HCT116 (cell line): ENCODE data around the gene SLC5A7. TPM values are rescaled to one million over a fixed set of nuclear protein-coding genes. Genes with fewer than 3 reads are reported as not detected.

Experiments
- ATAC-seq: fragments of 200-7000 bp; cut with Tn5 transposase; 2 replicates; pipeline ENCODE4 v1.9.1; 2020; ENCODE audit warnings: mild to moderate bottlenecking, moderate library complexity
- BruUV-seq: library from RNA; stranded (reverse); fragments of 400-500 nt; replicated peaks from 2 replicates; lab custom pipeline; 2021; lab: Mats Ljungman, UMichigan
- CTCF ChIA-PET: fragments of 300-600 bp; sonication (Branson Sonifier 250); formaldehyde crosslinking; loops from one replicate; lab custom pipeline; 2021; ENCODE audit warnings: antibody characterized with exemption; lab: Charles Lee
- POLR2A ChIA-PET: fragments of 300-600, 350-600 bp; sonication (Branson Sonifier 250); formaldehyde crosslinking; loops from one replicate; lab custom pipeline; 2021; ENCODE audit warnings: antibody characterized with exemption; lab: Charles Lee
- RAD21 ChIA-PET, 2 experiments: fragments of 300-600 bp; sonication (Branson Sonifier 250); formaldehyde crosslinking; loops; one replicate each; lab custom pipeline; 2023; ENCODE audit warnings: low total read pairs in 2 of 2; ENCODE audit not compliant: uncharacterized antibody in 2 of 2, unreplicated experiment in 2 of 2, low non-redundant PET in 1 of 2; lab: Charles Lee
- DNase-seq: peaks from one replicate; pipeline ENCODE4 v3.0.0-alpha.2; 2010; ENCODE audit warnings: low read depth, low spot score
- H2AFZ ChIP-seq: fragments of 200-600 bp; shearing (Covaris generic), sonication (generic); 2 replicates; pipeline ENCODE4 v1.6.1; 2017; ENCODE audit warnings: low read depth, mixed run types, mixed read lengths, antibody characterized with exemption, low read length; ENCODE audit not compliant: poor library complexity, severe bottlenecking
- H3K27ac ChIP-seq: 2 replicates; pipeline ENCODE4 v1.5.1; 2012; ENCODE audit warnings: low read depth, low read length
- H3K27me3 ChIP-seq: fragments of 200-600 bp; sonication (generic); 2 replicates; pipeline ENCODE4 v1.6.1; 2016; ENCODE audit warnings: mixed run types, low read length, mixed read lengths; ENCODE audit not compliant: insufficient read depth
- H3K36me3 ChIP-seq, 2 experiments: fragments of 200-500 bp in 1 of 2; fragments of 200-600 bp in 1 of 2; sonication (Bioruptor generic) in 1 of 2; sonication (generic) in 1 of 2; 2 replicates each; pipeline versions ENCODE4 v1.5.1 to v1.6.1; 2014 to 2016; ENCODE audit warnings: low read length in 2 of 2, inconsistent platforms in 1 of 2, mixed read lengths in 1 of 2, mixed run types in 1 of 2; ENCODE audit not compliant: insufficient read depth in 2 of 2, control insufficient read depth in 1 of 2
- H3K4me1 ChIP-seq, 2 experiments: fragments of 200-600 bp in 1 of 2; sonication (generic) in 1 of 2; 2 replicates each; pipeline versions ENCODE4 v1.5.1 to v1.6.1; 2012 to 2017; ENCODE audit warnings: low read length in 2 of 2, inconsistent platforms in 1 of 2, mild to moderate bottlenecking in 1 of 2, mixed read lengths in 1 of 2, mixed run types in 1 of 2, moderate library complexity in 1 of 2; ENCODE audit not compliant: insufficient read depth in 2 of 2, control insufficient read depth in 1 of 2
- H3K4me2 ChIP-seq: fragments of 200-600 bp; sonication (generic); 2 replicates; pipeline ENCODE4 v1.6.1; 2017; ENCODE audit warnings: mixed run types, low read length, mixed read lengths
- H3K4me3 ChIP-seq, 2 experiments: fragments of 200-600 bp in 1 of 2; sonication (generic) in 1 of 2; replicated peaks in 1 of 2; 2 replicates each; pipeline ENCODE4 v1.5.1; 2011 to 2016; ENCODE audit warnings: low read length in 2 of 2, control low read depth in 1 of 2, low read depth in 1 of 2, mild to moderate bottlenecking in 1 of 2, mixed read lengths in 1 of 2, mixed run types in 1 of 2
- H3K79me2 ChIP-seq: fragments of 200-600 bp; sonication (generic); 2 replicates; pipeline ENCODE4 v1.6.1; 2017; ENCODE audit warnings: mild to moderate bottlenecking, mixed run types, low read length, moderate library complexity, mixed read lengths; ENCODE audit not compliant: insufficient read depth
- H3K9ac ChIP-seq: fragments of 200-600 bp; sonication (generic); 2 replicates; pipeline ENCODE4 v1.6.1; 2016; ENCODE audit warnings: low read length, mixed read lengths
- H3K9me2 ChIP-seq: fragments of 200-600 bp; sonication (generic), shearing (Covaris generic); 2 replicates; pipeline ENCODE4 v1.6.1; 2017; ENCODE audit warnings: mixed run types, mild to moderate bottlenecking, moderate library complexity; ENCODE audit not compliant: insufficient read depth
- H3K9me3 ChIP-seq, 2 experiments: fragments of 200-500 bp in 1 of 2; fragments of 200-600 bp in 1 of 2; sonication (Bioruptor generic) in 1 of 2; sonication (generic) in 1 of 2; 2 replicates each; pipeline ENCODE4 v1.6.1; 2014 to 2017; ENCODE audit warnings: low read length in 2 of 2, mixed read lengths in 2 of 2, inconsistent platforms in 1 of 2, low read depth in 1 of 2, mild to moderate bottlenecking in 1 of 2, mixed run types in 1 of 2, moderate library complexity in 1 of 2; ENCODE audit not compliant: control insufficient read depth in 1 of 2, insufficient read depth in 1 of 2
- H4K20me1 ChIP-seq: fragments of 200-600 bp; sonication (generic), shearing (Covaris generic); 2 replicates; pipeline ENCODE4 v1.6.1; 2017; ENCODE audit warnings: mixed run types, mild to moderate bottlenecking, moderate library complexity; ENCODE audit not compliant: insufficient read depth
- CEBPB ChIP-seq: IDR thresholded peaks from 2 replicates; pipeline ENCODE4 v1.6.1; 2012; ENCODE audit warnings: low read depth
- ELF1 ChIP-seq: IDR thresholded peaks from 2 replicates; pipeline ENCODE4 v1.6.1; 2012; ENCODE audit warnings: low read depth, borderline replicate concordance
- EZH2 ChIP-seq: fragments of 200-600 bp; sonication (generic); IDR thresholded peaks from 2 replicates; pipeline ENCODE4 v1.6.1; 2017; ENCODE audit warnings: antibody characterized with exemption, mixed run types
- EZH2phosphoT487 ChIP-seq: fragments of 200-600 bp; IDR thresholded peaks from 2 replicates; pipeline ENCODE4 v1.6.1; 2018; ENCODE audit warnings: antibody characterized with exemption, borderline replicate concordance
- FOSL1 ChIP-seq: IDR thresholded peaks from 2 replicates; pipeline ENCODE4 v1.6.1; 2012; ENCODE audit warnings: low read depth
- POLR2A ChIP-seq: IDR thresholded peaks from 2 replicates; pipeline ENCODE4 v1.7.0; 2011; ENCODE audit warnings: borderline replicate concordance; ENCODE audit not compliant: insufficient read depth, insufficient read length; ENCODE audit errors: extremely low read depth
- RAD21 ChIP-seq: IDR thresholded peaks from 2 replicates; pipeline ENCODE4 v1.6.1; 2012; ENCODE audit warnings: low read depth, mild to moderate bottlenecking
- SRF ChIP-seq: IDR thresholded peaks from 2 replicates; pipeline ENCODE4 v1.6.1; 2012; ENCODE audit warnings: low read depth
- YY1 ChIP-seq: IDR thresholded peaks from 2 replicates; pipeline ENCODE4 v1.6.1; 2011; ENCODE audit warnings: low read length, low read depth, moderate library complexity, mild to moderate bottlenecking; ENCODE audit not compliant: insufficient replicate concordance; ENCODE audit errors: extremely low read depth
- ZFX ChIP-seq: fragments of 450-650 bp; IDR thresholded peaks from 2 replicates; pipeline ENCODE4 v1.6.1; 2017
- intact Hi-C: fragments of 100-400 bp; cut with micrococcal nuclease; formaldehyde crosslinking; loops from 2 replicates; pipeline ENCODE4 v1.10.0; 2022
- total RNA-seq: library from RNA; stranded (reverse); gene quantifications from one replicate; pipeline ENCODE4 v1.2.1, GENCODE V29; 2021; ENCODE audit not compliant: unreplicated experiment
- TF ChIP-seq, protein P1 (sequence below): IDR thresholded peaks from 2 replicates; pipeline ENCODE4 v1.6.1; 2012

SLC5A7 gene
- total RNA-seq, 1 experiment from 2014 or later = not detected

DNA sequence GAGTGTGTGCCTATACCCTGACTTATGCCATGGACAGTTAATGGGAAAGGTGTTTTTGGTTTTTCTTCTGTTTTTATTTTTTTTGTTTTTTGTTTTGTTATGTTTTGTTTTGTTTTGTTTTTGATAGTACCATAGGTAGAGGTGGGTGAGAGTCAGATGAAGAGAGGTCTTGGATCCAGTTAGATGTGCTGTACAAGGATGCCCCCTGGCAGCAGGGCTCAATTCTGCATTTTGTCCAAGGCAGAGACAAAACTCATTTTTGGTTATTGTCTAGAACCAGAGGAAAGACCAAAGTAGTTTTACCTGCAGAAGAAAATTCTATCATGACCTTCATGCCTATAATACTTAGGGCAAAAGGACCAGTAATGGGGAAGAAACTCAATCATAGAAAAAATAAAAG is 48.5 kb downstream of the SLC5A7 start:
- no peak overlapping the region for H2AFZ ChIP-seq
- intact Hi-C loops = no loop called here
- ChIA-PET CTCF (no interaction called here), POLR2A (no interaction called here), RAD21 (no interaction called here)
- no peak overlapping the region for H3K9ac ChIP-seq
- peaks cover 0 to 11% of the 10 kb centered on the region in 2 experiments; a peak in 1 of 4 replicates for H3K9me3 ChIP-seq
- no peaks in the 10 kb centered on the region for H3K9me2 ChIP-seq
- BruUV-seq = no TSS peak
- H3K4me1 ChIP-seq = no peaks in the 10 kb centered on the region
- no peaks in the 10 kb centered on the region for H4K20me1 ChIP-seq
- H3K4me2 ChIP-seq = no peak overlapping the region
- H3K27ac ChIP-seq = no peak overlapping the region
- TF ChIP-seq EZH2phosphoT487 = no peak
- 0 out of 2 replicates have a peak, but pooled peaks have one; percentile 6 for TF ChIP-seq RAD21
- TF ChIP-seq YY1 = no peak
- TF ChIP-seq CEBPB = no peak
- no peak for TF ChIP-seq SRF
- no peak for TF ChIP-seq FOSL1
- no peak for TF ChIP-seq POLR2A
- H3K4me3 ChIP-seq = no peak overlapping the region
- H3K27me3 ChIP-seq = no peaks in the 10 kb centered on the region
- H3K79me2 ChIP-seq = no peaks in the 10 kb centered on the region
- ATAC-seq (no peak), DNase-seq (no peak)
- H3K36me3 ChIP-seq = no peaks in the 10 kb centered on the region

DNA sequence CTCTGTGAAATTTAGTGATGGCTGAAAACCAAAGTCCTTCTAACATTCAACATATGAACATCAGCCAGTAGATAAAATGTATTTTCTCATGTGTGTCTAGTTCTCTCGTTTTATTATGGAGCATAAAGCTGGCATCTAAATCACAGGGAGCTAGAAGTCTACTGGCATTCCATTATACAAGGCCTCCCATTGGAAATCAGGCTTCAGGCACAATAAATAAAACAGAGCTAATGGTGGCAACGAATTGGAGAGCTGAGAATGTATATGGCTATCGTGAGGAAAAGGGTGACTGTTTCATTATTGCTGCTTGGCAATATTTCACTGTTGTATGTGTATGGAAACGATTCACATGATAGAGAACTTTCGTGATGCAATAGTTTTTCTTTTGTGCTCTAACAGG is 62.4 kb downstream of the SLC5A7 start:
- Histone ChIP-seq H3K4me1 (no peaks in the 10 kb centered on the region), H3K4me2 (no peak overlapping the region), H3K4me3 (no peak overlapping the region), H3K36me3 (no peaks in the 10 kb centered on the region), H3K9me2 (no peaks in the 10 kb centered on the region), H4K20me1 (no peaks in the 10 kb centered on the region), H3K79me2 (no peaks in the 10 kb centered on the region), H3K9ac (no peak overlapping the region), H3K27ac (no peak overlapping the region), H3K27me3 (no peaks in the 10 kb centered on the region), H2AFZ (no peak overlapping the region), H3K9me3 (no peaks in the 10 kb centered on the region; a peak in 1 of 4 replicates)
- CTCF ChIA-PET = no interaction called here
- POLR2A ChIA-PET = no interaction called here
- BruUV-seq = no TSS peak
- DNase-seq (no peak), ATAC-seq (no peak)
- RAD21 ChIA-PET = no interaction called here
- TF ChIP-seq CEBPB (no peak), EZH2 (no peak), ZFX (no peak), POLR2A (no peak), EZH2phosphoT487 (no peak), ELF1 (no peak)
- TF ChIP-seq, protein P1, sequence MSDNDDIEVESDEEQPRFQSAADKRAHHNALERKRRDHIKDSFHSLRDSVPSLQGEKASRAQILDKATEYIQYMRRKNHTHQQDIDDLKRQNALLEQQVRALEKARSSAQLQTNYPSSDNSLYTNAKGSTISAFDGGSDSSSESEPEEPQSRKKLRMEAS = no peak
- intact Hi-C loops = no loop called here
